ENCODE results near the gene NUDT3.
A peak's percentile ranks its signal among the peaks of the same experiment; 100 is the strongest.

The NUDT3 gene

GRCh38 chr6:34240329-34241248, 151.9 kb downstream of the NUDT3 start:
- no peaks in the 10 kb centered on the region for H4K20me1 ChIP-seq (ENCODE audit: insufficient read depth)
- H3K79me2 ChIP-seq (ENCODE audit: insufficient read depth, low read depth): peaks cover 46% of the 10 kb centered on the region
- H3K27ac ChIP-seq: no peak overlapping the region
- H3K36me3 ChIP-seq (ENCODE audit: insufficient read depth): no peaks in the 10 kb centered on the region; the same call in 1 of the 2 replicates
- no peak overlapping the region for H3K4me3 ChIP-seq (IDR thresholded peaks at IDR 0.05; ENCODE audit: insufficient read depth, low read depth, low read length)
- no peak overlapping the region; the same call in 1 of the 2 replicates for H3K9ac ChIP-seq
- H2AFZ ChIP-seq (ENCODE audit: low read depth): no peak overlapping the region
- TF ChIP-seq CTCF (conservative IDR thresholded peaks at IDR 0.05; ENCODE audit: low read depth, low read length): no peak
- no peaks in the 10 kb centered on the region for H3K27me3 ChIP-seq (ENCODE audit: insufficient read depth, low read depth)
- no peak overlapping the region; the same call in 1 of the 2 replicates for H3K4me2 ChIP-seq
- peaks cover 39% of the 10 kb centered on the region for H3K4me1 ChIP-seq (ENCODE audit: low read depth, poor library complexity, severe bottlenecking)

GRCh38 chr6:34239893-34240292, 152.6 kb downstream of the NUDT3 start:
- H4K20me1 ChIP-seq (ENCODE audit: insufficient read depth): no peaks in the 10 kb centered on the region
- TF ChIP-seq CTCF (conservative IDR thresholded peaks at IDR 0.05; ENCODE audit: low read depth, low read length): no peak
- no peak overlapping the region for H2AFZ ChIP-seq (ENCODE audit: low read depth)
- H3K9ac ChIP-seq: no peak overlapping the region; the same call in 1 of the 2 replicates
- H3K79me2 ChIP-seq (ENCODE audit: insufficient read depth, low read depth): peaks cover 46% of the 10 kb centered on the region
- H3K4me1 ChIP-seq (ENCODE audit: low read depth, poor library complexity, severe bottlenecking): peaks cover 39% of the 10 kb centered on the region
- H3K4me3 ChIP-seq (IDR thresholded peaks at IDR 0.05; ENCODE audit: insufficient read depth, low read depth, low read length): no peak overlapping the region
- H3K36me3 ChIP-seq (ENCODE audit: insufficient read depth): no peaks in the 10 kb centered on the region; the same call in 1 of the 2 replicates
- no peaks in the 10 kb centered on the region for H3K27me3 ChIP-seq (ENCODE audit: insufficient read depth, low read depth)
- peak overlapping the region; percentile 69; the same call in 1 of the 2 replicates for H3K4me2 ChIP-seq
- peak overlapping the region; percentile 96; the same call in 1 of the 2 replicates for H3K27ac ChIP-seq

- Histone ChIP-seq H3K36me3 (ENCODE audit: insufficient read depth) (no peaks in the 10 kb centered on the region; the same call in 1 of the 2 replicates), H3K4me2 (peak overlapping the region; percentile 69; the same call in 1 of the 2 replicates), H3K4me1 (ENCODE audit: low read depth, poor library complexity, severe bottlenecking) (peaks cover 37% of the 10 kb centered on the region), H3K79me2 (ENCODE audit: insufficient read depth, low read depth) (peaks cover 46% of the 10 kb centered on the region), H3K27ac (peak overlapping the region; percentile 96; the same call in 1 of the 2 replicates), H2AFZ (ENCODE audit: low read depth) (no peak overlapping the region), H3K9ac (peak overlapping the region; percentile 100; the same call in 1 of the 2 replicates), H3K4me3 (IDR thresholded peaks at IDR 0.05; ENCODE audit: insufficient read depth, low read depth, low read length) (no peak overlapping the region), H4K20me1 (ENCODE audit: insufficient read depth) (no peaks in the 10 kb centered on the region), H3K27me3 (ENCODE audit: insufficient read depth, low read depth) (no peaks in the 10 kb centered on the region)
- TF ChIP-seq CTCF (conservative IDR thresholded peaks at IDR 0.05; ENCODE audit: low read depth, low read length): no peak
Measured at GRCh38 chr6:34239500-34239825, 153.0 kb downstream of the NUDT3 start.

GRCh38 chr6:34238585-34239499, 153.6 kb downstream of the NUDT3 start:
- Histone ChIP-seq H3K4me3 (IDR thresholded peaks at IDR 0.05; ENCODE audit: insufficient read depth, low read depth, low read length) (no peak overlapping the region), H3K9ac (peak overlapping the region; percentile 100), H3K36me3 (ENCODE audit: insufficient read depth) (no peaks in the 10 kb centered on the region; the same call in 1 of the 2 replicates), H3K27me3 (ENCODE audit: insufficient read depth, low read depth) (no peaks in the 10 kb centered on the region), H2AFZ (ENCODE audit: low read depth) (no peak overlapping the region), H3K79me2 (ENCODE audit: insufficient read depth, low read depth) (peaks cover 46% of the 10 kb centered on the region), H4K20me1 (ENCODE audit: insufficient read depth) (no peaks in the 10 kb centered on the region), H3K4me2 (peak overlapping the region; percentile 69), H3K27ac (peak overlapping the region; percentile 96), H3K4me1 (ENCODE audit: low read depth, poor library complexity, severe bottlenecking) (peaks cover 31% of the 10 kb centered on the region)
- no peak for TF ChIP-seq CTCF (conservative IDR thresholded peaks at IDR 0.05; ENCODE audit: low read depth, low read length)
